ENCODE measurements around the gene TACR3.
"Not testable (repeated sequence)": the region's sequence is repeated elsewhere in the genome, so short reads cannot be mapped to it uniquely, and the experiment has no call there.

The TACR3 gene

DNA sequence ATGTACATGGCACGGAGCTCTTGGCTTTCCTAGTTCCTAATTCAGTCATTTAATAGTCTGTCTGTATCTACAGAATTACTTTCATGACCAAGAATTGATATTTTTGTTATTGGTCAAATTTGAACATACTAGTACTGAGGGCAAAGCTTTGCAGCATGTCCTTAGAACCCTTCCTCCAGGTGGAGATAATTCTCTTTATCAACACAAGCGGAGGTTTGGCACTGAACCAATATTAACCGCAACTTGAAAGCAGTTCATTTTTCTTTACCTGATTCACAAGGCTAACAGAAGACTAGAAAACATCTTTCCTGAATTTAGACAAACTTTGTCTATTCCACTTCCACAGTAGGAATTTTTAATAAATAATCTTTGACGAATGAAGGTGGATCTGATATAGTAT, 73.8 kb downstream of the TACR3 start:
- no peaks in the 10 kb centered on the region for H3K4me1 Mint-ChIP-seq (ENCODE audit: low read depth)
- no peaks in the 10 kb centered on the region for H3K36me3 Mint-ChIP-seq (ENCODE audit: low read depth)
- H3K27ac Mint-ChIP-seq: no peak overlapping the region
- DNase-seq (ENCODE audit: low spot score): no peak
- H3K27me3 Mint-ChIP-seq (ENCODE audit: low read depth): no peaks in the 10 kb centered on the region
- H3K4me3 Mint-ChIP-seq: no peak overlapping the region
- peaks cover 12% of the 10 kb centered on the region for H3K9me3 Mint-ChIP-seq

DNA sequence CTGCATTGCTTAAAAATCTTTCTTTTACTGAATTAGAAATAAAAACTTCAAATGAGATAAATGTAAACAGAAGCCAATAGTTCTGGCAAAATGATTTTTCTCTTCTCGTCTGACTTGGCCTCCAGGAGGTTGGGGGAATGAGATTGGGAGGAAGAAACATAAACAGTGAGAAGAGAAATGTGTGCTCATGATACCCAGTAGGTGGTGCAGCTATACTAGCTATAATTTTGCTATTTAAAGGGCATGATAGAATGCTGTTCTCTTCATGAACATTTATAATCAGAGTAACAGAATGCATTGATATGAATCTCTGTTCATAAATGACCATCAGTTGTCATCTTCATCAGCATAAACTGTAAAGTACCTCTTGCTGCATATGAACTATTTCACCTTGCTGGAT, 85.5 kb downstream of the TACR3 start:
- Mint-ChIP-seq H3K4me1 (ENCODE audit: low read depth) (no peaks in the 10 kb centered on the region), H3K36me3 (ENCODE audit: low read depth) (no peaks in the 10 kb centered on the region), H3K4me3 (no peak overlapping the region), H3K9me3 (peaks cover 8% of the 10 kb centered on the region), H3K27me3 (ENCODE audit: low read depth) (no peaks in the 10 kb centered on the region), H3K27ac (no peak overlapping the region)
- DNase-seq (ENCODE audit: low spot score): no peak

DNA sequence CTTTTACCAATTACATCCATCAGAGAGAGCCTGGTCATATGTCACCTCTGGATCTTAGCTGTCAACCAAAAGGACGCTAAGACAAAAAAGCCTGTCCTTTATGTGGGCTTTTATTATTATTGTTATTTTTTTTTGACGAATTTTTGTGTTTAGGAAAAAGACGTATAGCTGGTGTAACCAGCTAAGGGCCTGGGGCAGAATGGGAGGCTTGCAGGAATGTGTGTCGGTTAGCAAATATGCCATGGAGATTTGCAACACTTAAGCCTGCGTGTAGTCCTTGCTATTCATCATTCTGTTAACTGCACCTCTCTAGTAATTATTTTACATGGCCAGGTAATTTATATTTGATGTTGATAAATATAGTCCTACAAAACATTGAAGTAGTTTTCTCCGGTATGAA, 93.5 kb downstream of the TACR3 start:
- Mint-ChIP-seq H3K9me3 (peaks cover 11% of the 10 kb centered on the region), H3K27me3 (ENCODE audit: low read depth) (no peaks in the 10 kb centered on the region), H3K4me1 (ENCODE audit: low read depth) (no peaks in the 10 kb centered on the region), H3K4me3 (no peak overlapping the region), H3K27ac (no peak overlapping the region), H3K36me3 (ENCODE audit: low read depth) (no peaks in the 10 kb centered on the region)
- no peak for DNase-seq (ENCODE audit: low spot score)

DNA sequence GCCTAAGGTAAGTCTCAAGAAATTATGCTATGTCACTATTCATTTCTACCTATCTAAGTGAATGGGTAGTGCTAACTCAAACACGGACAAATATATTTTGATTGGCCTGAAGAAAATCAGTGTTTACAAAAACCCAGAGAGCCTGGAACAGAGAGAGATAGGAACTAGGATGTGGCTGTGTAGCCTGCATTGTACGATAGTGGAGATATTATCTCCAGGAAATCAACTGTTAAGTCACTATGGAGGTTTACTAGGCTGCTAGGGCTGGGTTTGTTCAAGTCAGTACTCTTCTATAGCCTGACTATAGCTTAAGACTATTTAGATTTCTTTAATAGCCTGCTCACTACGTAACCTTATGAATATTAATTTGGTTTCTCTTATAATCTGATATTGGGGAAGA, 127.9 kb downstream of the TACR3 start:
- no peaks in the 10 kb centered on the region for H3K27me3 Mint-ChIP-seq (ENCODE audit: low read depth)
- H3K27ac Mint-ChIP-seq: no peak overlapping the region
- no peaks in the 10 kb centered on the region for H3K36me3 Mint-ChIP-seq (ENCODE audit: low read depth)
- no peak for DNase-seq (ENCODE audit: low spot score)
- no peak overlapping the region for H3K4me3 Mint-ChIP-seq
- peaks cover 3% of the 10 kb centered on the region for H3K9me3 Mint-ChIP-seq
- no peaks in the 10 kb centered on the region for H3K4me1 Mint-ChIP-seq (ENCODE audit: low read depth)

DNA sequence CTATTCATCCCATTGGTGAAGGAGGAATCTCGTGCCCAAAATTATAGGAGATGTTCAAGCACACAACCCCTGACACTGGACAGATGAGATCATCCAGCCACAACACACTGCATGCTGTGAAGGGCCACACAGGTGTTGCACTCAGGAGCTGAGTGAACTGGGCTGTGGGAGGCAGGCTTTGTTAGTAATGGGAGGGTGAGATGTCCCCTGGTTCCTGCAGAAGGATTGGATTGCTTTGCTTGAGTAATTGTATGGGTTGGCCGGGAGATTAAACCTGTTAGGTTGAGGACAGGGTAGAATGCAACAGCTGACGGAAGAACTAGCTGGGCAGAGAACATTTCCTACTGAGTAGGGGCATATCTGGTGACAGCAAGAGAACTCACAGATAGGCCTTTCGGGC, 152.2 kb downstream of the TACR3 start:
- H3K4me1 Mint-ChIP-seq (ENCODE audit: low read depth): no peaks in the 10 kb centered on the region
- H3K27ac Mint-ChIP-seq: no peak overlapping the region
- DNase-seq (ENCODE audit: low spot score): no peak
- no peaks in the 10 kb centered on the region for H3K36me3 Mint-ChIP-seq (ENCODE audit: low read depth)
- no peaks in the 10 kb centered on the region for H3K27me3 Mint-ChIP-seq (ENCODE audit: low read depth)
- peaks cover 4% of the 10 kb centered on the region for H3K9me3 Mint-ChIP-seq
- H3K4me3 Mint-ChIP-seq: no peak overlapping the region

DNA sequence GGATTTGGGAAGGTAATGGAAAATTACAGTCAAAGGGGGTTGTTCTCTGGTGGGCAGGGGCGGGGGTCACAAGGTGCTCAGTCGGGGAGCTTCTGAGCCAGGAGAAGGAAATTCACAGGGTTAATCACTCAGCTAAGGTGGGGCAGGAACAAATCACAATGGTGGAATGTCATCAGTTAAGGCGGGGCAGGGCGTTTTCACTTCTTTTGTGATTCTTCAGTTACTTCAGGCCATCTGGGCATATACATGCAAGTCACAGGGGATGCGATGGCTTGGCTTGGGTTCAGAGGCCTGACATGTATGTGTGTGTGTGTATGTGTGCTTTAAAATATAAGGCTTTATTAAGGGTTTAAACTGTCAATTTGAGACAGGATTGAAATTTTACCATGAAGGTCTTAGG, 160.6 kb downstream of the TACR3 start:
- H3K9me3 Mint-ChIP-seq; DNase-seq (ENCODE audit: low spot score); H3K27me3 Mint-ChIP-seq (ENCODE audit: low read depth); H3K4me3 Mint-ChIP-seq; H3K36me3 Mint-ChIP-seq (ENCODE audit: low read depth); H3K27ac Mint-ChIP-seq; H3K4me1 Mint-ChIP-seq (ENCODE audit: low read depth): not testable (repeated sequence)

Measured in T-helper 2 cell treated with Interferon-gamma antibody and Interleukin-4, amounts not matched to agents 5 μg/mL and 100 μg/mL, for 36 hours (primary cell).